GM18526 (cell line): ENCODE results near the gene CKLF.

Source experiments
- POLR2A ChIP-seq: IDR thresholded peaks from 3 replicates; pipeline ENCODE4 v1.6.1; 2011; ENCODE audit not compliant: insufficient read length; ENCODE audit errors: extremely low read depth

Gene CKLF

DNA sequence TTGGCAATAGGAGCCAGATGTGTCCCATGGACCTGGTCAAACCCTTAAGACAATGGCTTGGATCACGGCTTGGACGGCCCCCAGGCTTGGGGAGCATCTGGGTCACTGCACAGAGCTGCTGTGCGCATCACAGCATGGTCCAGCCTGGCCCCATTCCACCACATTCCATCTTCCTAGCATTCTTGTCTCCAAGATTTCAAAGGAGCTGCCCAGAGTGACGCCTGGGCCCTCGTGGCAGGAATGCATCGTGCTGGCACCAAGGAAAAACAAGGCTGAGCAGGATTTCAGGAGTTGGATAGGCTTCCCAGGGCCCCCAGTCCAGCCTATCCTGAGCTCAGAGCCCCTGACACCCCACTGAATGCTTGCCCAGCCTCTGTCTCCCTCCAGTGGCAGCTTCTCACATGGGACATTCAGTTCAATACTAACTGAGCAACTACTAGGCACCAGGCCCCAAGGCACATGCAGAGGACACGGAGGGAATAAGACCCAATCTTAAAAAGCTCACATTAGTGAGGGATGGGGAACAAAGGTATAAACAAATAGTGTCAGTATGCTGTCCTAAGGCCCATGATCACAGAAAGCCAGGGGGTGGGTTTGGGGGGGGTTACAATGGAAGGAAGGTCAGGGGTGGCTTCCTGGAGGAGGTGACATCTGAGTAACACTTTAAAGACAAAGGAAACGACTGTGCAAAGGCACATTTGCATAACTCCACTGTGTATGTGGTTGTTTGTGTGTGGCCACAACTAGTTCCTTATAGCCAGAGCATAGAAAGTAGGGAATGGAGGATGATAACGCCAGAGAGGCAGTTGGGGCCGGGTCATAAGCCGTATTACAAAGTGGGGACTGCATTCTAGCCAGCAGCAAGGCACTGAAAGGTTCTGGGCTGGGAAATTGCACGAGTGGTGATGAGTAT lies 36.5 kb upstream of the CKLF start:
- no peak for TF ChIP-seq POLR2A

DNA sequence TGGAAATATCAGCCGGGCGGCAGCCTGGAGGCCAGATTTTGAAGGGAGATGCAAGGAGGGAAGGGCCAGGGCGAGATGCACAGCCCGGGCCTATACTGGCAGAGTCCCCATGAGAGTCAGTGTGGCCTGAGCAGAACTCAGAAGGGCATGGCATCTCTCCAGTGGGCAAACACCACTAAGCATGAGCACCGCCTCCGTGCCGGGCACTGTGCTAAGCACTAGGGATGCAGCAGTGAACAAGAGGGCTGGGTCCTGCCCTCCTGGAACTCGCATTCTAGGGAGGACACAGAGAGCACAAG lies 35.9 kb upstream of the CKLF start:
- no peak for TF ChIP-seq POLR2A

DNA sequence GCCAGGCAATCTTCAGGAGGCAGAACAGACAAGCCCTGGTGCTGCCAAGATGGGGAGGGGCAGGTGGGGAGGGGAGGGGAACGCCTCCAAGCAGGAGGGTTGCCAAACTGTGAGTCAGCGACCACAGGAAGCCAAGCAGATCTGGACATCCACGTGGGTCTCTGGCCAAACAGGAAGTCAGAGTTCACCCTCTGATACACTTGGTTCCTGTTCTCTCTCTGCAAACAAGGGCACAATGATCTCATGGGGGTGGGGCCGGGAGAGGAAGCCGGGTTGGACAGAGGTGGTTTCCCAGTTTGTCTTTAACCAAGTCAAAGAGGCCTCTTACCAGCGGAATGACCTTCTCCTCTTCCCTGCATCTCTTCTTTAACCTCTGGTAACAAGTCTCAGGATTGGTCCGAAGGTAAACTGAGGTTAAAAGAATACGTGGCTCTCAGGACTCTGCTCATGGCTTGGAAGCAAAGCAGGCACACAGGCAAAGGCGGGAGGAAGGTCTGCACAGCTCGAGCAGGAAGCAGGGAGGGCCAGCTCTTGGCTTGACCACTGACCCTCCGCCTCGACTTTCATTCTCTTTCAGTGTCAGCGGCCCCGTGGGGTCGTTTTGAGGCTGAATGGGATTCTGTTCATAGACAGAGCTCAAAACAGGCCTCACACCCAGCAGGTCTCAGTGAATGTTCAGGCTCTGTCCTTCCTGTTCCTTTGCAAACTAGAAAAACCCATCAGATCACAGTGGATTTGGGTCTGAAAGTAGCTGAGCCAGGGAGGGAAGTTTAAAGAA lies 35.4 kb upstream of the CKLF start:
- TF ChIP-seq POLR2A, result no peak

DNA sequence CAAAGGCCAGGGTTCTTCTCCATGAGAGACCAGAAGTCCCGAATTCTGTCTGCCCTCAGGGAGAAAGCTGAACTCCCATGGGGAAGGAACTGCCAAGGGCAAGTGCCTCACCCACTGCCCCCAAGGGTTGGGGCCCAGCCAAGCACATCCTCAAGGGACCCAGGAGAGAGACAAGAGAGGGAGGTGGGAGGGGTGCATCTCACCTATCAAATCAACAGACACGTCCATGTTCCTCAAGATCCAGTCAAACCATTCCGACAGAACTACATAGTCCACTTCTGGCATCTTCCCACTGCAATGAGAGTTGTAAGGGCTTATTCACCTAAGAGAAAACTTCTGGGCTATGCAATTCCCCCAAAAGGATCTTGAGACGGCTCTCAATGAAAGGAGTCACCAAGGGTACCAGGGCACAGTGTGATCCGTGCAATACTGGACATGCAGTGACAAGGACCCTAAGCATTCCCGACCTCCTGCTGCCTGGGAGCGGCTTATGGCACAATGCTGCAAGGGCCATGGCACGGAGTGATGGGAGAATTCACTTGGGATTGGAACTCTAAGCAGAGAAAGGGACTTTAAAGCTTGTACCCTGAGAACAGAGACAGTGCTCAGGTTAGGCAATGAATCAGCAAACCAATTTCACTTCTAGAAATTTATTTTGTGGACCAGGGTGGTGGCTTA lies 34.7 kb upstream of the CKLF start:
- TF ChIP-seq POLR2A, result no peak

DNA sequence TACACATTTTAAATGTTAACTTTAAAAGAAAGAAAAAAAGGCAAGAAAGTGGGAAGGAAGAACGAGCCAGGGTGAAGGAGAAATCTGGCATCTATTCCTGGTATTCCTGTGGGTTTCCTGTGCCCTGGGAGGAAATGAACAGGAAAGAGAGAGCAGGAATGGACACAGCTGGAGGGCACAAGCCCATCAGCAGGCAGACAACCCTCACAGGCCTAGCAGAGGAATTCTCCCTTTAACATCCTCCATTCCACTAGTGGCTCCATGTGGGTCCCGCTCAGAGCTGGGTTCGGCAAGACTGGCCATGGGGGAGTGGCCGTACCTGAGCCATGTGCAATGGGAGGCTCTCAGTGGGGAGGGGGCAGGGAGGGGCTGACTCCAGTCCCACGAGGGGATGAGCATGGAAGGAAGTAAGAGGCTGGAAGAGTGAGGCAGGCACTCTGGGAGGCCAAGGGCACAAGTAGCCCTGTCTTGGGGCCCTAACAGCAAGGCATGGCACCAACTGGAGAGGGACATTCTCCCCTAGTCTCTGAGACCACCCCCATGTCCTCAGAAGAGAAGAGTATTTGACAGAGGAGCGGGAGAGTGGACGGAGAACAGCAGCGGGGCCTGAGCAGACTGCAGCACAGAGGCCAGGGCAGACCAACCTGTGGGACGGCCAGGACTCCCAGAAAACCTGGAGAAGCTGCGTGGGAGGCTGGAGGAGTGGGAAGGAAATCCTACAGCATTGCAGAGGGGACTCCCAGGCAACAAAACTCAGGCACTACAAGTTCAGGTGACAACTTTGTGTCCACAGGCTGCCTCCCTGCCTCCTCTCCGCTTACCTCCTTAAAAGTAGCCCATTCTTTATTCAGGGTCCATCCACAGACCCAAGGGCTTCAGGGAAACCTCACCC lies 32.6 kb upstream of the CKLF start:
- TF ChIP-seq POLR2A, result no peak

- no peak for TF ChIP-seq POLR2A
These were observed 31.8 kb upstream of the CKLF start for GRCh38 chr16:66520406-66521170.

DNA sequence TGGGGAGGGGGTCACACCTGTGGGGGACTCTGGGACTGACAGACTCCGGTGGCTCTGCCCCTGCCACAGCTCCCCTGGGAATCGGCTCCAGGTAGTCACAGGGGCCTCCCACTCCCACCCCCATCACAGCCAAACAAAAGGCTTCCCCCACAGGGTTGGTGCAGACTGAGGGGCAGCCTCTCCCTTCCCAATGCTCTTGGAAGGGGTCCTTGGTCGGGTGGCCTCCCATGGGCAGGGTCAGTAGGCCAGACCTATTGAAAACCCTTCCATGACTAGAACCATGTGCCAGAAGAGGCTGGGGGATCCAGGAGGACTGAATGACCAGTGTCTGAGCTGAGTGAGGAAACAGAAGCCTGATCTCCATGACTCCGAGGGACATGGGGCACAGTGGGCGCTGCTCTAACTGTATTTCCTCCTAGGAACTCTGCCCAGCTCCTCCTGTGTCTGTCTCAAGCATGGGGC lies 31.1 kb upstream of the CKLF start:
- no peak for TF ChIP-seq POLR2A

- TF ChIP-seq POLR2A, result no peak
These were observed 30.2 kb upstream of the CKLF start for GRCh38 chr16:66521951-66522771.

DNA sequence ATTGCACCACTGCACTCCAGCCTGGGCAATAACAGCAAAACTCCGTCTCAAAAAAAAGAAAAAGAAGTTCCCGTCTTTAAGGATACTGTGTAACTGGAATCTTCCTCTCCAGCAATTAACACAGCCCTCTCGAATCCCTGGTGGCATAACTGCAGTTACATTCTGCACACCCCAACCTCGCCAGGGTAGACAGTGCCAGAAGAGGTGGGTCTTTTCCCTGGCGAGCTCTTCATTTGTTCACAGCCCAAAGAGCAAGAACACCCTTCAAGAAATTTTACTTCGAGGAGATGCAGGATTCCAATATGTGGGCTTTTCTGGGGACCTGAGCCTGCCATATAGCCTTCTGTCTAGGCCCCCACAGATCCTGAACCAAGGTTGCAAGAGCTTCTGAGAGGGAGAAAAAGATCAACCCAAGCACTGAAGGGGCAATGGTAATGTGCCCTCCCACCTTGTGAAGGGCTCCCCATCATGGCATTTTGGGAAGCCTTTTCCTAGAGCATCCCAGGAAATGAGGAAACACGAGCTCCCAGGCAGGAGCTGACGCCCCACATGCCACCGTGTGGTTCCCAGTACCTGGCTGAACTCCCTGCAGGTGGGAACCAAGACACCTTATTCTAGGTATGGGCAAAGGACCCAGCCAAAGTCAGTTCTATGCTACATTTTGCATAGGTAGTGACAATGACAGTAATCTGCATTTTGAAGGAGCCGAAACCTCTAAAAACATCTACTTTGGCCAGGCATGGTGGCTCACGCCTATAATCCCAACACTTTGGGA lies 29.4 kb upstream of the CKLF start:
- TF ChIP-seq POLR2A, result no peak

DNA sequence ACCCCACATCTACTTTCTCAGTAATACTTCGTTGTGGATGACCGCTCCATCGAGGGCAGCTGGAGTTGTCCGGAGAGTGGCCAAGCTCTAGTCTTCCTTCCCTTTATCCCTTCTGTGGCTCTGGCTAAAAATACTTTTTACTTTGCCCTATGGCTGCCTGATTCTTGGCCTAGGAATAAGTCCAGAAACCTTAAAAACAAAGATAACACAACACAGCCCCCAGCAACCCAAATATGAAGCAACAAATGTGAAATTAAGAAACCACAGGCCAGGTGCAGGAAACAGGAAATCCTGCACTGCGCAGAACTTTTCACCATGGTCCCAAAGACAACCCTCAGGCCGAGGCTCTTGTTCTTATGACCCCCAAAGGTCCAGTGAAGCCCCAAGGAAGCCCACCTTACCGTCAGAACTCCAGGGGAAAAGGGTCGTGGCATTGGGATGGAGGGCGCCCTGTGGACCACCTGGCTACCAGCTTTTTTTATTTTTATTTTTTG lies 28.5 kb upstream of the CKLF start:
- TF ChIP-seq POLR2A, result no peak

- TF ChIP-seq POLR2A, result no peak
These were observed 27.7 kb upstream of the CKLF start for GRCh38 chr16:66524601-66525164.
